Right atrium auricular region (tissue), 2 donors: ENCODE data around the gene SIAH3. TPM values are rescaled to one million over a fixed set of nuclear protein-coding genes. Genes with fewer than 3 reads are reported as not detected.

Experiments used
- DNase-seq: peaks from one replicate; pipeline ENCODE4 v3.0.0-alpha.2; 2019; ENCODE audit warnings: low spot score
- H3K27ac ChIP-seq, 2 donors: fragments of 200-600 bp; sonication (generic); 1 replicate in 1 of 2; 2 replicates in 1 of 2; pipeline ENCODE4 v1.5.1; 2016 to 2019
- H3K27me3 ChIP-seq, 2 donors: fragments of 200-600 bp; sonication (generic); one replicate each; pipeline versions ENCODE4 v1.5.1 to v1.6.0; 2017 to 2019
- H3K36me3 ChIP-seq: fragments of 200-600 bp; sonication (generic); one replicate; pipeline ENCODE4 v1.5.1; 2016
- H3K4me1 ChIP-seq, 2 donors: fragments of 200-600 bp; sonication (generic); one replicate each; pipeline versions ENCODE4 v1.5.1 to v1.6.0; 2017 to 2019
- H3K4me3 ChIP-seq, 2 donors: fragments of 200-600 bp; sonication (generic); 1 replicate in 1 of 2; 2 replicates in 1 of 2; pipeline ENCODE4 v1.5.1; 2017 to 2019; ENCODE audit warnings: mild to moderate bottlenecking in 1 of 2, moderate library complexity in 1 of 2
- H3K9me3 ChIP-seq, 2 donors: fragments of 200-600 bp; sonication (generic); one replicate each; pipeline ENCODE4 v1.5.1; 2019
- total RNA-seq, 2 donors: library from RNA; depleted of rRNA; stranded (reverse); fragments of >200 nt; gene quantifications; one replicate each; pipeline ENCODE4 v1.1.0, GENCODE V29; 2016
- TF ChIP-seq, protein P1 (sequence below), 2 donors: fragments of 200-600 bp; sonication (generic); IDR thresholded peaks; one replicate each; pipeline ENCODE4 v1.5.1; 2019; ENCODE audit warnings: antibody characterized with exemption in 2 of 2

Gene SIAH3
- total RNA-seq, 2 donors from 2014 or later = not detected

DNA sequence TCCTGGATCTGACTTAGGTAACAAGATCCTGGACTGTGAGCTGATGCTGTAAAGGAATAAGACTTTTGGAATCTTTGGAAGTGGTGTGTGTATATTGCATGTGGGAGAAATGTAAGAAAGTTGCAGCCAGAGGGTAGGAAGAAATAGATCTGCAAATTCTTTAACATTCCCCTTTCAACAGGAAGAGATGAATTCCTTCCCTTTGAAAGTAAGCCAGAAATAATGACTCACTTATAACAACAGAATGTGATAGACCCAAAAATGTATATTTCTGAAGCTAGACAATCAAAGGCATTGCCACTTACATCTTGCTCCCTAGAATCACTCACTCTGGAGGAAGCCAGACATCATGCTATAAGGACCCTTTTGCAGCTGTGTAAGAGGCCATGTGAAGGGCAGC, 9.8 kb upstream of the SIAH3 start:
- no peaks in the 10 kb centered on the region for H3K36me3 ChIP-seq
- no peak overlapping the region for H3K27ac ChIP-seq
- no peaks in the 10 kb centered on the region for H3K9me3 ChIP-seq
- H3K4me1 ChIP-seq = no peaks in the 10 kb centered on the region
- TF ChIP-seq, protein P1, sequence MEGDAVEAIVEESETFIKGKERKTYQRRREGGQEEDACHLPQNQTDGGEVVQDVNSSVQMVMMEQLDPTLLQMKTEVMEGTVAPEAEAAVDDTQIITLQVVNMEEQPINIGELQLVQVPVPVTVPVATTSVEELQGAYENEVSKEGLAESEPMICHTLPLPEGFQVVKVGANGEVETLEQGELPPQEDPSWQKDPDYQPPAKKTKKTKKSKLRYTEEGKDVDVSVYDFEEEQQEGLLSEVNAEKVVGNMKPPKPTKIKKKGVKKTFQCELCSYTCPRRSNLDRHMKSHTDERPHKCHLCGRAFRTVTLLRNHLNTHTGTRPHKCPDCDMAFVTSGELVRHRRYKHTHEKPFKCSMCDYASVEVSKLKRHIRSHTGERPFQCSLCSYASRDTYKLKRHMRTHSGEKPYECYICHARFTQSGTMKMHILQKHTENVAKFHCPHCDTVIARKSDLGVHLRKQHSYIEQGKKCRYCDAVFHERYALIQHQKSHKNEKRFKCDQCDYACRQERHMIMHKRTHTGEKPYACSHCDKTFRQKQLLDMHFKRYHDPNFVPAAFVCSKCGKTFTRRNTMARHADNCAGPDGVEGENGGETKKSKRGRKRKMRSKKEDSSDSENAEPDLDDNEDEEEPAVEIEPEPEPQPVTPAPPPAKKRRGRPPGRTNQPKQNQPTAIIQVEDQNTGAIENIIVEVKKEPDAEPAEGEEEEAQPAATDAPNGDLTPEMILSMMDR (IDR thresholded peaks at IDR 0.05) = no peak
- DNase-seq = no peak
- no peaks in the 10 kb centered on the region for H3K27me3 ChIP-seq
- no peak overlapping the region for H3K4me3 ChIP-seq

GRCh38 chr13:45860240-45860639, 8.7 kb upstream of the SIAH3 start:
- no peak overlapping the region for H3K4me3 ChIP-seq
- H3K36me3 ChIP-seq = no peaks in the 10 kb centered on the region
- H3K27me3 ChIP-seq = no peaks in the 10 kb centered on the region
- no peak overlapping the region for H3K27ac ChIP-seq
- no peak for DNase-seq
- H3K4me1 ChIP-seq = no peaks in the 10 kb centered on the region
- TF ChIP-seq, protein P1 (IDR thresholded peaks at IDR 0.05) = no peak
- no peaks in the 10 kb centered on the region for H3K9me3 ChIP-seq

DNA sequence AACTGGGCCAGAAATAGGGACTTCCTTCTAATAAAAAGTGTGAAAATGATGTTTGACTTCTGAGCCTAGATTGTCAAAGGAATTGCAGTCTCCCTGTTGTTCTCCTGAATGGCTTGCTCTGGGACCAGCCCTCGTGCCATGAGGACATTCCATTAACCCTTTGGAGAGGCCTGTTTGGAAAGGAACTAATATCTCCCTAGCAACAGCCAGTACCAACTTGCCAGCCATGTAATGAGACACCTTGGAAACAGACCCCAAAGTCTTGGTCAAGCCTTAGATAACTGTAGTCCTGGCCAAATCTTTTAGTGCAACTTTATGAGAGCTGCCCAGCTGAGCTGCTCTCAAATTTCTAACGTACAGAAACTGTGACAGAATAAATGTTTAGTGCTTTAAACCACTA, 8.2 kb upstream of the SIAH3 start:
- no peak overlapping the region for H3K27ac ChIP-seq
- TF ChIP-seq, protein P1 (IDR thresholded peaks at IDR 0.05) = no peak
- no peak for DNase-seq
- H3K36me3 ChIP-seq = no peaks in the 10 kb centered on the region
- H3K4me3 ChIP-seq = no peak overlapping the region
- no peaks in the 10 kb centered on the region for H3K27me3 ChIP-seq
- H3K4me1 ChIP-seq = no peaks in the 10 kb centered on the region
- peaks cover 0 to 4% of the 10 kb centered on the region in 2 donors for H3K9me3 ChIP-seq

DNA sequence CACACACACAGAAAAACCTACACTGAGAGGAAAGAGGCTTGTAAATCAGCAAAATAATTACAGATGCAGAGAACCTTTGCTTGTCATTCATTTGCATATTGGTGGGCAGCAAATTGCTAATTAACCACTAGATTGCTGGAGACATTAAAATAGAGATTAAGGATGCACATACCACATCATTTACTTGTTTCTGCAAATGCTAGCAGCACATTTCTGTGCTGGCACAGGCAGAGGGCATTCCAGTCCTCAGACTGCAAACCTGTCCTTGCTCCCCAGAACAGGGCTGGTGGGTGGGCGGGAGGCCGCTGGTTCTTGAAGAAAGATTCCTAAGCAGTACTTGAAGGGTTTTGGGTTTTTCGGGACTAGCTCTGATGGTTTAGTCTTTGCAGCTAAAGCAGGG, 941 bp upstream of the SIAH3 start:
- Histone ChIP-seq H3K27me3 (no peaks in the 10 kb centered on the region), H3K4me1 (peaks cover 0 to 18% of the 10 kb centered on the region in 2 donors), H3K36me3 (no peaks in the 10 kb centered on the region), H3K4me3 (no peak overlapping the region), H3K9me3 (peaks cover 0 to 11% of the 10 kb centered on the region in 2 donors), H3K27ac (no peak overlapping the region)
- TF ChIP-seq, protein P1 (IDR thresholded peaks at IDR 0.05) = no peak
- no peak for DNase-seq

DNA sequence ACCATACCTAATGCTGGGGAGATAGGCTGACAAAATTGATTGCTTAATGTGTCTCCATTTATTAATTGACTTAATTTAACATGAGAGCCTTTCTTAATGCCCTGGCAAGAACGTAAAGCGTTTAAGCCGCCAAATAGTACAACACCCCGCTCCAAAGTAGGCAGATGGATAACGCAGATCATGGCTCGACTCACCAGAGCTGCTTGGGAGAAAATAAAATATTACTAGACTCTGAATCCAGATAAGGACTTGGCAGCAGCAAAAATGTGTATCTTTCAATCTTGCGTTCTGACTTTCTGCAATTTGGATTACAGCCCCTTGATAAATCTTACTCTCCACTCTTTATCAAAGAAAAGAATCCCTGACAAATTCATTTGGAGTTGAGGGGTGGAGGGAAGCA, 403 bp upstream of the SIAH3 start:
- Histone ChIP-seq H3K27ac (no peak overlapping the region), H3K4me3 (no peak overlapping the region), H3K4me1 (peaks cover 0 to 18% of the 10 kb centered on the region in 2 donors), H3K27me3 (no peaks in the 10 kb centered on the region), H3K36me3 (no peaks in the 10 kb centered on the region), H3K9me3 (peaks cover 0 to 11% of the 10 kb centered on the region in 2 donors)
- TF ChIP-seq, protein P1 (IDR thresholded peaks at IDR 0.05) = no peak
- no peak for DNase-seq

DNA sequence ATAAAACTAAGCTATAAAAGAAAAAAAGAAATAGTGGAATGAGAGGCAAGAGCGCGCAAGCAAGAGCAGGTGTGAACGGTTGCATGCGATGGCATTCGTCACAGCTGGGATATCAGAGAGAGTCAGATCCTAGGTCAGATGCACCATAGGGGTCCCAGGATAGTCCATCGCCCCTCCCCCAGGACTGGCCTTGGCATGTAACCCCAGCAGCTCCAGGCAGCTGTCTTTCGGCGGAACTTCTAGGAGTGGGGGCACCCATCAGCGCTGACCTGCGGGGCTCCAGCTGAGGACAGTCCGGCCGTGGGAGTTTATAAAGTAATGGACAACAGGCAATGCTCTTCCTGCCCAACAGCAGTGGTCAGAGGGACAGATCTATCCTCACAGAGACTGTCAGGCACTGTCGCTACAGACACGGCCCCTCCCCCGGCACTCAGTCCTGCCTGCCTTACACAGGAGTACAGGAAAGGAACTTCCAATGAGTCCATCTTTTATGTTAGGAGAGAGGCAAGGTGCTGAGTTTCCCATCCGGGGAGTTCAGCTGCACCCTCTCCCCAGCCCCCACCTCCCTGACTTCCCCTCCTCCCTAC, 1.4 kb downstream of the SIAH3 start:
- no peaks in the 10 kb centered on the region for H3K27me3 ChIP-seq
- no peak for DNase-seq
- no peaks in the 10 kb centered on the region for H3K36me3 ChIP-seq
- peaks cover 0 to 11% of the 10 kb centered on the region in 2 donors for H3K9me3 ChIP-seq
- TF ChIP-seq, protein P1 (IDR thresholded peaks at IDR 0.05) = no peak
- peaks cover 0 to 18% of the 10 kb centered on the region in 2 donors for H3K4me1 ChIP-seq
- peak overlapping the region in 1 of 2 donors; percentile 28 for H3K4me3 ChIP-seq
- H3K27ac ChIP-seq = no peak overlapping the region
